Lung (tissue), 12 donors: Measurements from ENCODE around the gene SPOUT1. TPM values are rescaled to one million over a fixed set of nuclear protein-coding genes. Genes with fewer than 3 reads are reported as not detected.

Experiments used
- ATAC-seq: fragments of 200-7000 bp; cut with Tn5 transposase; one replicate; pipeline ENCODE4 v1.9.1; 2020; ENCODE audit warnings: moderate number of reproducible peaks; ENCODE audit not compliant: insufficient read depth, low FRiP score
- DNase-seq, 3 donors: peaks; one replicate each; pipeline ENCODE4 v3.0.0-alpha.2; 2013 to 2017
- H3K27ac ChIP-seq, 2 donors: one replicate each; pipeline ENCODE4 v1.5.1; 2013; ENCODE audit warnings: mild to moderate bottlenecking in 2 of 2, moderate library complexity in 2 of 2, control low read depth in 1 of 2, inconsistent platforms in 1 of 2, low read depth in 1 of 2, low read length in 1 of 2
- H3K27me3 ChIP-seq, 3 donors: one replicate each; pipeline ENCODE4 v1.5.1; 2013; ENCODE audit warnings: low read length in 2 of 3; ENCODE audit not compliant: control insufficient read depth in 3 of 3, insufficient read depth in 3 of 3
- H3K36me3 ChIP-seq, 4 donors: one replicate each; pipeline ENCODE4 v1.5.1; 2013; ENCODE audit warnings: low read length in 4 of 4, mild to moderate bottlenecking in 1 of 4, moderate library complexity in 1 of 4; ENCODE audit not compliant: control insufficient read depth in 4 of 4, insufficient read depth in 4 of 4
- H3K4me1 ChIP-seq, 5 donors: one replicate each; pipeline ENCODE4 v1.5.1; 2013; ENCODE audit warnings: low read length in 5 of 5, mild to moderate bottlenecking in 2 of 5, moderate library complexity in 1 of 5; ENCODE audit not compliant: control insufficient read depth in 5 of 5, insufficient read depth in 5 of 5
- H3K4me3 ChIP-seq: one replicate; pipeline ENCODE4 v1.5.1; 2013; ENCODE audit warnings: mild to moderate bottlenecking, control low read depth, moderate library complexity
- H3K9ac ChIP-seq, 2 donors: one replicate each; pipeline ENCODE4 v1.5.1; 2013; ENCODE audit warnings: low read length in 2 of 2, control low read depth in 1 of 2; ENCODE audit not compliant: insufficient read depth in 1 of 2
- H3K9me3 ChIP-seq, 4 donors: one replicate each; pipeline ENCODE4 v1.5.1; 2013; ENCODE audit warnings: low read length in 3 of 4, mild to moderate bottlenecking in 1 of 4, moderate library complexity in 1 of 4; ENCODE audit not compliant: control insufficient read depth in 4 of 4, insufficient read depth in 3 of 4
- CTCF ChIP-seq: IDR thresholded peaks from 2 replicates; pipeline ENCODE4 v1.5.1; 2012; ENCODE audit warnings: mild to moderate bottlenecking; ENCODE audit errors: control extremely low read depth, extremely low read depth
- WGBS, 2 donors: extraction: QIAGEN DNeasy Blood & Tissue Kit; methylation state at CpG; one replicate each; pipeline ENCODE4 v1.1.7; 2013; 5-methylcytosine and 5-hydroxymethylcytosine counted together
- polyA plus RNA-seq, 2 donors: library from polyadenylated mRNA; stranded (reverse); fragments of 200-250 nt; gene quantifications; one replicate each; pipeline ENCODE4 v1.2.1, GENCODE V29; 2013
- total RNA-seq, 2 donors: library from RNA; depleted of rRNA in 1 of 2; stranded (reverse); fragments of >200 nt in 1 of 2; gene quantifications; one replicate each; pipeline ENCODE4 v1.2.1, GENCODE V29; 2014 to 2021
- donor health status: control.
- donor health status: control.
- donor health status: Bipolar disorder and iron deficiency.
- donor health status: healthy.
- donor health status: DM: yes; HTN: yes; CAD: no.

SPOUT1 gene
- total and polyA plus RNA-seq, 4 donors, result 23.7 to 50.0 (median 29.1) TPM

- Histone ChIP-seq H3K9me3 (peaks cover 0 to 2% (median 0%) of the 10 kb centered on the region in 4 donors), H3K27me3 (no peaks in the 10 kb centered on the region), H3K4me3 (peak within 1 kb of the TSS; percentile 65), H3K4me1 (peaks cover 0 to 6% (median 4%) of the 10 kb centered on the region in 5 donors), H3K9ac (peak within 1 kb of the TSS in 1 of 2 donors; percentile 45), H3K27ac (peak within 1 kb of the TSS; percentile 87 to 93), H3K36me3 (peaks cover 0 to 21% (median 7%) of the 10 kb centered on the region in 4 donors)
- TF ChIP-seq CTCF, result peak; percentile 91
- peak; percentile 98 to 99 (median 98) for DNase-seq
- ATAC-seq, result peak; percentile 94
- 0 to 1% methylated on average over 31 to 70 of the region's 70 CpGs for WGBS, 2 donors
These were observed 11.3 kb downstream of the SPOUT1 start, which contains the start of gene ENDOG for GRCh38 chr9:128818099-128818838. Gene ENDOG, plus strand, starts transcription at chr9:128818500. Its CDS starts 185 bp downstream, at chr9:128818685.

- no peak for TF ChIP-seq CTCF
- Histone ChIP-seq H3K9me3 (no peaks in the 10 kb centered on the region), H3K4me3 (no peak overlapping the region), H3K27me3 (no peaks in the 10 kb centered on the region), H3K4me1 (no peaks in the 10 kb centered on the region), H3K36me3 (peaks cover 0 to 25% (median 14%) of the 10 kb centered on the region in 4 donors), H3K27ac (no peak overlapping the region), H3K9ac (no peak overlapping the region)
- WGBS, 2 donors, result 79 to 85% methylated on average over 5 of the region's 5 CpGs
- DNase-seq (no peak), ATAC-seq (no peak)
These were observed 18.7 kb downstream of the SPOUT1 start for GRCh38 chr9:128810873-128811272.

GRCh38 chr9:128809831-128810230 is 19.8 kb downstream of the SPOUT1 start:
- no peaks in the 10 kb centered on the region for H3K27me3 ChIP-seq
- DNase-seq (no peak), ATAC-seq (no peak)
- WGBS, 2 donors, result 67 to 82% methylated on average over 2 of the region's 2 CpGs
- H3K9me3 ChIP-seq, result no peaks in the 10 kb centered on the region
- H3K36me3 ChIP-seq, result peaks cover 0 to 28% (median 17%) of the 10 kb centered on the region in 4 donors
- H3K9ac ChIP-seq, result no peak overlapping the region
- H3K4me1 ChIP-seq, result no peaks in the 10 kb centered on the region
- no peak overlapping the region for H3K27ac ChIP-seq
- no peak overlapping the region for H3K4me3 ChIP-seq
- no peak for TF ChIP-seq CTCF
